Stimulated activated CD4-positive, alpha-beta T cell treated with anti-CD3 and anti-CD28 coated beads, Interleukin-15, amount 100 ng/mL, for 24 hours (primary cell): ENCODE results near the gene SNRNP27.

Source experiments
- DNase-seq: peaks from one replicate; pipeline ENCODE4 v3.0.0-alpha.2; 2020

The SNRNP27 gene

GRCh38 chr2:69917852-69918251, 24.1 kb downstream of the SNRNP27 start:
- no peak for DNase-seq

GRCh38 chr2:69918401-69918800, 24.6 kb downstream of the SNRNP27 start:
- no peak for DNase-seq

- DNase-seq = no peak
These were observed 29.4 kb downstream of the SNRNP27 start for GRCh38 chr2:69923116-69923515.

GRCh38 chr2:69926849-69927515, 33.2 kb downstream of the SNRNP27 start:
- no peak for DNase-seq

DNA sequence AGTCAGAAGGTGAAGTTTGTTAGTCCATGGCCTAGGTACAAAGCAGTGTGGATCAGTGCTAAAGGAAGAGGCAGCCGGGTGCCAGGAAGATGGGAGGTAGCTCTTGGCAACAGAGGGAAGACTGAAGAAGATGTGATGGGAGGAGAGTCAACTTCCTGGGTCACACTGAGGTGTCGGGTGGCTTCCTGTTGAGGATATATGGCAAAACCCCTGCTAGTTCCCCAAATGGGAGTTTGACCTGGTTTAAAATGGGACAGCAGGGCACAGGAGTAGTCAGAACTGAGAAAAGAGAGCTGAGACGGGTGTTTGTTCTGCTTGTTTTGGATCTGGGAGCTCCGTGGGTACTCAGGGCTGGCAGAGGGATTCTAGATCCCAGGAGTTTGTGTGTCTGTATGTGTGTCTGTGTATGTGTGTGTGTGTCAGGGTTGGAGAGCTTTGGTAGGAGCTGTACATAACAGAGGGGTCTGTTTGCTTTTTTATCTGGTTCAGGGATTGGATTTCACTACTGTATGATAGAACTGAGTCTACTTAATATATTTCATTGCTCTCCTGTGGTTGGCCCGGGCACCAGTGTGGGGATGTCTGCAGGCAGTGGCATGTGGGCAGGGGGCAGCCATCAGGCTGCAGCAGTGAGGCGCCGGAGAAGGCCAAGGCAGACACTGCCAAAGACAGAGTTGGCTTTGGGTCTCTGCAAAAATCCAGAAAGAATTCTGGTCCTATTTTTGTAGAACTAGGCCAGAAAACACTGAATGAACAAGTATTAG, 38.3 kb downstream of the SNRNP27 start:
- DNase-seq = no peak

GRCh38 chr2:69932596-69932922, 38.8 kb downstream of the SNRNP27 start:
- DNase-seq = no peak

GRCh38 chr2:69933254-69933828, 39.6 kb downstream of the SNRNP27 start:
- no peak for DNase-seq

- peak; percentile 19 for DNase-seq
These were observed 40.3 kb downstream of the SNRNP27 start for GRCh38 chr2:69933839-69934613.

GRCh38 chr2:69934614-69934908, 40.8 kb downstream of the SNRNP27 start:
- DNase-seq = no peak

DNA sequence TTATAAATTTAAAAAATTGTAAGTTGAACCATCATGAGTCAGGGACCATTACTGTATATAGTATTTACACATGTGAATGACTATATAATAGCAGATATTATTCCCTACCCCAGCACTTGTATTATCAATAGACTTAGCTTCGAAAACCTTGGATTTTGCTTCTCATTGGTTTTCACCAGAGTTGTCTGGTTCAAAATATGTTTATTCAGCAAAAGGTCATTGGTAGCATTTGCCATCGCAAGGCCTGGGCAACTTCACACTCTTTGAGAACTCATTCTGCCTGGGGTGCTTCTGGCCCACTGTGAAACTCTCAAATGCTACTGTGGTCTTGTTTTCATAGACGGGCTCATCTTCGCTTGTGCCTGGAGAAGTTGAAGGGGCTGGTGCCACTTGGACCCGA, 41.3 kb downstream of the SNRNP27 start:
- no peak for DNase-seq

DNA sequence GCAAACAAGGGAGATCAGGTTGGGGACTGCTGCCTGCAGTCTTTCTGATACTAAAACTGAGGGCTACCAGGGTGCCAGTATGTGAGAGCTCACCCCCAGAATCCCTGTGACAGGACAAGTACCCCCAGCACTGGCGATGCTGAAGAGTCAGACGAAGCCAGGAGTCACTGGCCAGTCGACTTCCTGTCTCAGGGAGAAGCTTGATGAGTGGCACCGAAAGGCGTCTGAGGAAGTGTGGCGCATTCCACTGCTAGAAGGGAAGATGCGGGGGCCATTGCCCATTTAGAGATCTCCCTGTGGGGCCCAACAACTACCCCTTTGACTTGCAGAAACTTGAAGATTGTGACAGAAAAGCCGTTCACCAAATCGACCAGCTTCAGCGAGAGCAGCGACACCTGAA, 43.1 kb downstream of the SNRNP27 start:
- no peak for DNase-seq

GRCh38 chr2:69937968-69938367, 44.2 kb downstream of the SNRNP27 start:
- no peak for DNase-seq

GRCh38 chr2:69939722-69940121, 46.0 kb downstream of the SNRNP27 start:
- DNase-seq = no peak

GRCh38 chr2:69940691-69941090, 46.9 kb downstream of the SNRNP27 start:
- no peak for DNase-seq

DNA sequence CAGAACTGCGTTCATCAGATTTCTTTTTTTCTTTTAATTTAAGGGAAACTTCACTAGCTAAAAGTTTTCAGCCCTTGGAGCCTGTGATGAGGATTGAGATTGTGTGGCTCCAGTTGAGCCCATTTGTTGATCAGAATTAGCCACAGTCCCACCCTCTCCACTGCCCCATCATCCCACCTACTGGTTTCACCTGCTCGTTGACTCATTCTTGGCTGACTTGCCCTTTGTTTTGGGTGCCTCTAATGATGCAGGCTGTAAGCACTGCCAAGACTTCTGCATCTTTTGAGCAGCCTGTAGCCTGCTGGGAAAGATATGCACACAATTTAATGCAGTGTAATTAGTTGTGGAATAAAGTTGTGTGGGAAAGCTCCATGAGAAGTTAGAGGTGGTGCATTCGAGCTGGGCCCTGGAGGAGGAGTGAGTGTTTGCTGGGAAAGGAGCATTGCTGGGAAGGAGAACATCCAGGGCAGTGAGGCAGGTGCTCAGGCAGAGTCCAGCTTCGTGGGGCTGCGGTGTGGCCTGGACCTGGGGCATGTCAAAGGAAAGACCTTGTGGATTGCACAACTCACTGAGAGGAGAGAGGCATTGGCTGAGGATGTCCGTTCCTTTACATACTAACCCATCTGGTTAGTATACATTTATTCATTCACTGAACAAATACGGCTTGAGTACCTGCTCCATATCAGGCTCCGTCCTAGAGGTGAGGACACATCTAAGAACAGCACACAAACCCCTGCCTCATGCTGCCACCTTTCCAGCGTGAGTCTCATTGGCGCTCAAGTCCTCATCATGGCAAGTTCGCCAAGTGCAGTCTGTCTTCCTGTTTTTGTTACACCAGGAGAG, 49.5 kb downstream of the SNRNP27 start:
- DNase-seq = no peak

DNA sequence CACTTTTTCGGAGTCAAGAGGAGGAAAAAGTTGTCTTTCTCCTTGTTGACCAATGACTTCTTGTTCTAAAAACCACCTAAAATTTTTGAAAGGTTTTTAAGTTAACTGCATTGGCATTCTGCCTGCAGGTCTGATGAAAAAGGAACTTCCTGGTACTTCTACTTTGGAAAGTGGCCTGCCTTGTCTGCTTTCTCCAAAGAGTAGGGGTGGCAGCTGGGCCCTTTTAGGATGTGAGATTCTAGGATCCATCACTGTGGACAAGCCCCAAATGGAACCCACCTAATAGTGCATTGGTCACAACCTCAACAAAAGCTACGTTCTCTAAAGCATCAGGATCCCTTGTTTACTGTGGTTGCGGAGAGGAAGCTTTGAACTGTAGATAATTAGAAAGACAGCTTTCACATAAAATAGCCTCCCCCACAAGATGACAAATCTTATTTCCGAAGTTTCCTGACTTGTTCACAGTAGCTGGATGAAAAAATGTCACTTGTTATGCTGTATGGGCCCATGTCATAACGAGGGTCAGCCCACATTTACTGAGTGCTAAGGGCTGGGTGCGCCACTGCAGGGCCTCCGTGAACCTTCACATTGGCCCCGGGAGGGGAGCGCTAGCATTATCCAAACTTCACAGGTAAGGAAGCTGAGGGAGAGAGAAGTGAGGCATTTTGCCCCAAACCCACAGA, 50.2 kb downstream of the SNRNP27 start:
- DNase-seq = no peak

DNA sequence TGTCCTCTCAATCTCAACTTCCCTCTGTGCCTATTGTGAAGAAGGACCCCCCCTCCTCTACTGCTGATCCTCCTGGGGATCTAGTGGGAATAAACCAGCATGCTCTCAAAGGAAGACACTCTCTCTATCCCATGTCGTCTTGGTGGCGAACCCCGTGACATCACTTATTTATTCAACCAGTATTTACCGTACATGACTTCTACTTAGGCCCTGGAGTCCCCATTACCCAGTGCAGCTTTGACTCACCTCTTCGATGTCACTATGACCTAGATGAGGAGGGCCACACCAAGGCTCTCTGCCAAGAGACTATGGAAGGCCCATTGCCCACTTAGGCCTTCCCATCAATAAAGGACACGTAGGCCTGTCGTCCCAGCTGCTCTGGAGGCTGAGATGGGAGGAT, 51.0 kb downstream of the SNRNP27 start:
- DNase-seq = no peak

- no peak for DNase-seq
These were observed 51.7 kb downstream of the SNRNP27 start for GRCh38 chr2:69945441-69945840.

DNA sequence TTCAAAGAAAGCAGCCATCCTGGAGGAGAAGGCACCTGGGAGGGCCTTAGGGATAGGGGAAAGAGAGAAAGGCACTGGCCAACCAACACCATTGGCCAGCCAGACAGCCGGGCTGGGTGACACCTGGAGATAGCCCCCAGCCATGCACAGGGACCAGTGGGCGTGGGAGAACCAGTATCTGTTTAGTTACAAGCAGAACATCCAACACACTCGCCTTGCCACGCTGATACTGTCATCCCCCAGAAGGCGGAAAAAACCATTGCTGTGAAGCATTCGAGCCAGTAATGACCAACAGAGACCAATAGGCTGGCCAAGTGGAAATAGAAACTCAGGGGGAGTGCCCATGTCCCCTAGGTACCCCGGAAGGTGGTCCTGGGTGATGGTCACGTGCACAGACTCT, 52.2 kb downstream of the SNRNP27 start:
- no peak for DNase-seq

DNA sequence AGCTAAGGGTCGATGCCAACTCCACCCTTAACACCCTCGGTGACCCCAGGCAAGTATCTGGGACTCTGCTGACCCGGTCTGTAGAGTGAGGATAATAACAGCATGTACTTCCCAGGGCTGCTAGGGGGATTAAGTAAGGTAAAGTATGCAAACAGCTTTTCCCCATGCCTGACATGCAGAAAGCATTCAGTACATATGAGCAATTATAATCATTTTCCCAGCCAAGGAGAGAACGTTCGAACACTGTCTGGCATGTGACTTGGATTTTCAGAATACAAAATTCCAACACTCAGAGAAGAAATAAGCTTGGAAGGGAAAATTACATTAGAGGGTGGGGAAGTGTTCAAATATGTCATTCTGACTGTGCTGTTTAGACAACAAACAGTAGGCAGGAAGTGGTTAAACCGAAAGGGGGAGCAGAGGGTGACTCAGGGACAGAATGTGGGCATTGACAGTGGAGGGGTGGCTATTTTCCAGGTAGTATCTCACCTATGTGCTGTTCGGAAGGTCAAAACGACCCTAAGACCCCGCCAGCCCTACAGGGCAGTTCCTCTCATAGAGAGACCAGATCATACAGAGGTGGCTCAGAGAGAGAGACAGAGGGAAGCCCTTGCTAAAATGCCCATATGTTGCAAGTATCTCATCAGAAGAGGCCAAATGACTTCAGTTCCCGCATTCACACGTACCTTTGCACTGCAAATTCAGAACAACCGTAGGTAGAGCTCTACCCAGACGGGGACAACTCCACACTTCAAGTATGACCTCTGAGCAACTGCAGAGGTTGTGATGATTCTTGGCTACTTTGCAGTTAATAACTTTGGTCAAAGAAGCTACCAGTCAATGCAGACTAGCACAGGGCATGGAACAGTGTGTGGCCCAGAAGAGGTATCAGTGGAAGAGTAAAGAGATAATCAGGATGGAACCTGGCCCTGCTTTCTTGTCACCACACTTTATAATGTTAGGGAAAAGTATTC, 52.9 kb downstream of the SNRNP27 start:
- DNase-seq = peak; percentile 47

DNA sequence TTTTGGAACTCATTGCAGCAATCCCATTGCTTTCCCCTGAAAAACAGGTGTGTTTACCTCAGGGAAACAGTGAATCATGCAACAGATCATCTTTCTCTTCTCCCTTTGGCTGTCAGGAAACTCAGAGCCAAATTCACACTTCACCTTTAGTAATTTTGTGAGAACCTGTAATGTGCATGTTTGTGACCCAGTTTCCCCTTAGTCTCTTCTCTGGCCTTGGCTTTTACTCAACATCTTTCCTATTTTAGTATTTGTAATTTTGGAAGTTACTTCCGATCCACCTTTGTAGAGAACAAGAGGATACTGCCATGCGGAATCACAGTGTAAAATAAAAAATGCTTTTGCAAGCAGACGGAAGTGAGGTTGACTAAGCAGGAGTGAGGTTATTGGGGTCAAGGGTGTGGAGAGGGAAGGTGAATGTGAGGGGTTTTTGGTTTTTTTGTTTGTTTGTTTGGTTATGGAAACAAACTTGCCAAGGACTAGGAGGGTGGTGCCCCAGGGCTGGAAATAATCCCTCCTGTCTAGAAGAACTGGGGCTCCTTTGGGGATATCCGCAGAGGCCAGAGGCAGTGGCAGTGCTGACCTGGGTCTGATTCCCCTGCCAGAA, 53.7 kb downstream of the SNRNP27 start:
- DNase-seq = no peak
